Mesothelial cell of epicardium (in vitro differentiated cells): ENCODE data around the gene GGA2. TPM values are rescaled to one million over a fixed set of nuclear protein-coding genes. Genes with fewer than 3 reads are reported as not detected.

Experiments
- DNase-seq, 2 experiments: peaks; one replicate each; pipeline ENCODE4 v3.0.0; 2021; ENCODE audit warnings: low spot score in 2 of 2; ENCODE audit not compliant: unreplicated experiment in 2 of 2
- H3K27ac Mint-ChIP-seq: 2 replicates; pipeline ENCODE4 v1.8.0; 2021; ENCODE audit warnings: mixed read lengths
- H3K27me3 Mint-ChIP-seq: 2 replicates; pipeline ENCODE4 v1.8.0; 2021; ENCODE audit warnings: low read depth, mixed read lengths
- H3K36me3 Mint-ChIP-seq: 2 replicates; pipeline ENCODE4 v1.8.0; 2021; ENCODE audit warnings: mixed read lengths
- H3K4me1 Mint-ChIP-seq: 2 replicates; pipeline ENCODE4 v1.8.0; 2021; ENCODE audit warnings: mixed read lengths
- H3K4me3 Mint-ChIP-seq: 2 replicates; pipeline ENCODE4 v1.8.0; 2021; ENCODE audit warnings: mild to moderate bottlenecking, moderate library complexity, mixed read lengths
- H3K9me3 Mint-ChIP-seq: 2 replicates; pipeline ENCODE4 v1.8.0; 2021; ENCODE audit warnings: mixed read lengths
- total RNA-seq: library from RNA; stranded (reverse); gene quantifications from 3 replicates; pipeline ENCODE4 v1.2.1, GENCODE V29; 2021
- TF ChIP-seq, protein P1 (sequence below): fragments of 200-600 bp; sonication (generic); IDR thresholded peaks from one replicate; pipeline ENCODE4 v1.5.0; 2021; ENCODE audit warnings: antibody characterized with exemption; ENCODE audit not compliant: unreplicated experiment

GGA2 gene
- total RNA-seq, 1 donor from 2014 or later, result 102 TPM

DNA sequence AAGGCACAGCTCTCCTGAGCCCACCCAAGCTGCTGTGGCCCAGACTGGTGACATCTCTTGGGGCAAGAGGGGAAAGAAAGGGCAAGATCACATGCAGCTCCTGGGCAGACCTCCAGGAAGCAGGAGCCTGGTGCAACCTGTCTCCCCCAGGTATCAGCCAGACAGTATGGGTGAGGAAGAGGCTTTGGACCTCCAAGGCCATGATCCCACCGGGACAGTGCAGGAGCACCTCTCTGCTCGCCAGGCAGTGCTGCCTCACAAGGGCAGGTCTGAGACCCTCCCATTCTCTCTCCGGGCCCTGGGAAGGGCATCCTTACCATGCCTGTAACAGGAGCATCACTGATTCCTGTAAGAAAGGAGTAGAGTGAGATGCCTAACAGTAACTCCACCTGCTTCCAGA is 31.7 kb downstream of the GGA2 start:
- Mint-ChIP-seq H3K36me3 (peaks cover 50% of the 10 kb centered on the region), H3K4me3 (no peak overlapping the region), H3K9me3 (no peaks in the 10 kb centered on the region), H3K27ac (no peak overlapping the region), H3K27me3 (no peaks in the 10 kb centered on the region), H3K4me1 (no peaks in the 10 kb centered on the region)
- TF ChIP-seq, protein P1, sequence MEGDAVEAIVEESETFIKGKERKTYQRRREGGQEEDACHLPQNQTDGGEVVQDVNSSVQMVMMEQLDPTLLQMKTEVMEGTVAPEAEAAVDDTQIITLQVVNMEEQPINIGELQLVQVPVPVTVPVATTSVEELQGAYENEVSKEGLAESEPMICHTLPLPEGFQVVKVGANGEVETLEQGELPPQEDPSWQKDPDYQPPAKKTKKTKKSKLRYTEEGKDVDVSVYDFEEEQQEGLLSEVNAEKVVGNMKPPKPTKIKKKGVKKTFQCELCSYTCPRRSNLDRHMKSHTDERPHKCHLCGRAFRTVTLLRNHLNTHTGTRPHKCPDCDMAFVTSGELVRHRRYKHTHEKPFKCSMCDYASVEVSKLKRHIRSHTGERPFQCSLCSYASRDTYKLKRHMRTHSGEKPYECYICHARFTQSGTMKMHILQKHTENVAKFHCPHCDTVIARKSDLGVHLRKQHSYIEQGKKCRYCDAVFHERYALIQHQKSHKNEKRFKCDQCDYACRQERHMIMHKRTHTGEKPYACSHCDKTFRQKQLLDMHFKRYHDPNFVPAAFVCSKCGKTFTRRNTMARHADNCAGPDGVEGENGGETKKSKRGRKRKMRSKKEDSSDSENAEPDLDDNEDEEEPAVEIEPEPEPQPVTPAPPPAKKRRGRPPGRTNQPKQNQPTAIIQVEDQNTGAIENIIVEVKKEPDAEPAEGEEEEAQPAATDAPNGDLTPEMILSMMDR, result no peak
- no peak for DNase-seq

DNA sequence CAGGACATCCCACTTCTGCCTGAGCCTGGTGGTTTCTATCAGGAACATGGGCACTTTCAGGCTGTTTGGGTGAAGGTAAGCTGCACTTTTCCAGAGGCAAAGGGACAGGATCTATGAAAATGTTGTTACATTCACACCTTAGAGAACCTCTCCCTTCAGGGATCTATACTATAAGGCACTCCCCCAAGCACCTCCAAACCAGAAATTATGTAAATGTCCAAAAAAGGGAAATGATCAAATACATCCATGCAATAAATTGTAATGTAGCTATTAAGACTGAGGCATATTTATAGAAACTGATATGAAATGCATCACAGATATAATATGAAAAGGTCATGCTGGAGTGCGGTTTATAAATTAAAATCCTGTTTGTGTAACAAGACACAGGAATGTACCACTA is 34.0 kb downstream of the GGA2 start:
- H3K27ac Mint-ChIP-seq, result no peak overlapping the region
- no peak overlapping the region for H3K4me3 Mint-ChIP-seq
- H3K36me3 Mint-ChIP-seq, result peaks cover 37% of the 10 kb centered on the region

DNA sequence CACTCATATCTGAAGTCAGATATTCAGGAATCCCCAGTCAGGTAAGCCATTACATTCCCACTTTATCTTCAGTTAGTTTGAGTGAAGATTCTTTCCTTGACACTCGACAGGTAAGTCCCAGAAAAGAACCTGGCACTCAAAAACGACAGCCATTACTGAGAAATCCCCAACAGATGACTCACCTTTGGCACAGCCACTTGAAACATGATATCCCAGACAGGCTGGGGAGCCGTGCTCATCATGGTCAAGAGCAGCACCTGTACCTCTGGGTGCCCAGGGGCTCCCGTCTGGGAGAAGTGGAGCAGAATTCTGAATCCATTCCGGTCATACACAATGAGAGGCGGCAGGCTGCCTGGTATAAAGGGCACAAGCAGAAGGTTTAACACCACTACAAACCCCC is 40.5 kb downstream of the GGA2 start:
- Mint-ChIP-seq H3K36me3 (peaks cover 32% of the 10 kb centered on the region), H3K27me3 (no peaks in the 10 kb centered on the region), H3K9me3 (no peaks in the 10 kb centered on the region), H3K27ac (no peak overlapping the region), H3K4me1 (peaks cover 4% of the 10 kb centered on the region), H3K4me3 (no peak overlapping the region)
- TF ChIP-seq, protein P1, result no peak
- DNase-seq, result no peak

More for the DNA sequence above, 34.0 kb downstream of the GGA2 start:
- H3K27me3 Mint-ChIP-seq, result no peaks in the 10 kb centered on the region
- TF ChIP-seq, protein P1, result no peak
- no peaks in the 10 kb centered on the region for H3K4me1 Mint-ChIP-seq
- no peaks in the 10 kb centered on the region for H3K9me3 Mint-ChIP-seq
- DNase-seq, result no peak

DNA sequence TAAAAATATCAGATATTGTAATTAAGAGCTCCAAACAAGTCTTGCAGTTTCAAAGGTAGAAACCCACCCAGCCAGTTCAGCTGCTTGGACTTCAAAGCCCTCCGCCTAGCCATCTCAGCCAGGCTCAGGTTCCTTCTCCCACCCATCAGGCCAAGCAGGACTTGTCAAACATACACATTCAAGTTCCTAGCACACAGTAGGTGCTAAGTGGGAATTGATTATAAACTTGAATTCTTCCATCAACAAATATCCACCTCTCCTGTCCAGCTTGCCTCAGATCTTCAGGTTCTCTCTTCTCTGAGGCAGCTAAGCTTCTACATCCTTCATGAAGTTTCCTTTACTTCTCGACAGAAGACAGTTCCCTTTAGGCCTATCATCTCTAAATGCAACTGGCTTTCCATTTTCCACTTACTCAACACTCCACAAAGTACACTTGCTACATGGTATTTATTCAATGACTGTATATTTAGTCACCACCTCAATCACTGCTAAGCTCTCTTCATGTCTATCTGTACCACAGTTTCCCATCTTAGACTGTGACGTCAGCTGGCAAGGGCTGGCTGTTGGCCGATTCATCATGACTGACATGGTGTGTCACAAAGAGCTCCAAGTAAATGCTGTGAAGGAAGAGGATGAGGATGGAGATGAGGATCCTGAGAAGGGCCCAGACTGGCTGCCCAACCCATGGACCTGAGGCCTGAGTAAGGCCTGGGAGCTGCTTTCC is 44.0 kb downstream of the GGA2 start:
- TF ChIP-seq, protein P1, result no peak
- H3K9me3 Mint-ChIP-seq, result no peaks in the 10 kb centered on the region
- peaks cover 4% of the 10 kb centered on the region for H3K4me1 Mint-ChIP-seq
- no peak overlapping the region for H3K4me3 Mint-ChIP-seq
- no peak overlapping the region for H3K27ac Mint-ChIP-seq
- no peak for DNase-seq
- H3K36me3 Mint-ChIP-seq, result peaks cover 30% of the 10 kb centered on the region
- H3K27me3 Mint-ChIP-seq, result no peaks in the 10 kb centered on the region

DNA sequence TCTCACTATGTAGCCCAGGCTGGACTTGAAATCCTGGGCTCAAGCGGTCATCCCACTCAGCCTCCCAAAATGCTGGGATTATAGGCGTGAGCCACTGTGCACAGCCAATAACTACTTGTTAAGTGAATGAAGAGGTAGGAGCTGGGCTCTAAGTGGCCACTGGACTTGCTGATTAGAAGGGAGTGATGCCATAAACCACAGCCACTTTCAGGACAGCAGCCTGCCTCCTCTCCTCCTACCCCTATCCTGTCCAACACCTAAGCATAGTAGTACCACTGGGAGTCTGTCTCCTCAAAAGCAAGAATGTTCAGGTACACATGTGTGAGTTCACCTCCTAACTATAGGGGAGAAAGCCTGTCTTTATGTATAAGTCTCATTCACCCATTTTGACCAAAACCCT is 45.1 kb downstream of the GGA2 start:
- no peaks in the 10 kb centered on the region for H3K27me3 Mint-ChIP-seq
- TF ChIP-seq, protein P1, result no peak
- H3K36me3 Mint-ChIP-seq, result peaks cover 26% of the 10 kb centered on the region
- no peak overlapping the region for H3K4me3 Mint-ChIP-seq
- no peak overlapping the region for H3K27ac Mint-ChIP-seq
- no peak for DNase-seq
- peaks cover 4% of the 10 kb centered on the region for H3K4me1 Mint-ChIP-seq
- H3K9me3 Mint-ChIP-seq, result no peaks in the 10 kb centered on the region
